NCI-H1694 treated with DMSO at 0.1 percent for 48 hours (cell line): Measurements from ENCODE around the gene DOCK8.

Experiments
- DNase-seq: peaks from one replicate; lab custom pipeline; 2025; lab: John Stamatoyannopoulos, UW

Gene DOCK8

GRCh38 chr9:414595-414994 lies 199.9 kb downstream of the DOCK8 start:
- no peak for DNase-seq

- no peak for DNase-seq
These were observed 205.0 kb downstream of the DOCK8 start for GRCh38 chr9:419571-420171.

- DNase-seq: no peak
These were observed 207.2 kb downstream of the DOCK8 start for GRCh38 chr9:421896-422295.

- no peak for DNase-seq
These were observed 211.6 kb downstream of the DOCK8 start for GRCh38 chr9:426264-426663.

GRCh38 chr9:426976-427375 lies 212.3 kb downstream of the DOCK8 start:
- DNase-seq: no peak

- no peak for DNase-seq
These were observed 217.0 kb downstream of the DOCK8 start for GRCh38 chr9:431701-432100.

- no peak for DNase-seq
These were observed 221.8 kb downstream of the DOCK8 start for GRCh38 chr9:436482-436881.

- no peak for DNase-seq
These were observed 222.4 kb downstream of the DOCK8 start for GRCh38 chr9:437066-437465.

- DNase-seq: no peak
These were observed 222.9 kb downstream of the DOCK8 start for GRCh38 chr9:437574-438001.

- no peak for DNase-seq
These were observed 223.4 kb downstream of the DOCK8 start for GRCh38 chr9:438066-438465.

GRCh38 chr9:438961-439768 lies 224.5 kb downstream of the DOCK8 start:
- no peak for DNase-seq

GRCh38 chr9:441126-441525 lies 226.5 kb downstream of the DOCK8 start:
- no peak for DNase-seq

- no peak for DNase-seq
These were observed 229.9 kb downstream of the DOCK8 start for GRCh38 chr9:444528-444927.

GRCh38 chr9:445033-445432 lies 230.4 kb downstream of the DOCK8 start:
- DNase-seq: no peak

GRCh38 chr9:446074-446699 lies 231.5 kb downstream of the DOCK8 start:
- DNase-seq: no peak

- no peak for DNase-seq
These were observed 232.8 kb downstream of the DOCK8 start for GRCh38 chr9:447230-448025.

GRCh38 chr9:450057-450456 lies 235.4 kb downstream of the DOCK8 start:
- DNase-seq: no peak

GRCh38 chr9:450561-450960 lies 235.9 kb downstream of the DOCK8 start:
- no peak for DNase-seq

- DNase-seq: no peak
These were observed 239.2 kb downstream of the DOCK8 start for GRCh38 chr9:453832-454231.

- no peak for DNase-seq
These were observed 241.7 kb downstream of the DOCK8 start for GRCh38 chr9:456365-456764.

GRCh38 chr9:458590-458989 lies 243.9 kb downstream of the DOCK8 start:
- no peak for DNase-seq
